Stimulated activated naive CD8-positive, alpha-beta T cell treated with anti-CD3 and anti-CD28 coated beads, Interleukin-15, amount 100 ng/mL, for 72 hours (primary cell): ENCODE data around the gene SPATS2L.

Experiments
- ATAC-seq: fragments of 150-1000 bp; cut with Tn5 transposase; 2 replicates; pipeline ENCODE4 v1.10.0; 2021; ENCODE audit warnings: mild to moderate bottlenecking, moderate library complexity
- DNase-seq, 2 donors: peaks; one replicate each; pipeline ENCODE4 v3.0.0; 2021 to 2022
- H3K27ac Mint-ChIP-seq, 2 donors: one replicate each; pipeline ENCODE4 v1.8.0; 2022; ENCODE audit warnings: mild to moderate bottlenecking in 2 of 2, mixed read lengths in 2 of 2, moderate library complexity in 2 of 2
- H3K27me3 Mint-ChIP-seq: one replicate; pipeline ENCODE4 v1.8.0; 2022; ENCODE audit warnings: mixed read lengths
- H3K4me1 Mint-ChIP-seq: one replicate; pipeline ENCODE4 v1.8.0; 2022; ENCODE audit warnings: mild to moderate bottlenecking, mixed read lengths
- H3K4me3 Mint-ChIP-seq, 2 donors: one replicate each; pipeline ENCODE4 v1.8.0; 2022; ENCODE audit warnings: mild to moderate bottlenecking in 2 of 2, mixed read lengths in 2 of 2, moderate library complexity in 1 of 2
- H3K9me3 Mint-ChIP-seq, 2 donors: one replicate each; pipeline ENCODE4 v1.8.0; 2022; ENCODE audit warnings: mixed read lengths in 2 of 2

Gene SPATS2L

DNA sequence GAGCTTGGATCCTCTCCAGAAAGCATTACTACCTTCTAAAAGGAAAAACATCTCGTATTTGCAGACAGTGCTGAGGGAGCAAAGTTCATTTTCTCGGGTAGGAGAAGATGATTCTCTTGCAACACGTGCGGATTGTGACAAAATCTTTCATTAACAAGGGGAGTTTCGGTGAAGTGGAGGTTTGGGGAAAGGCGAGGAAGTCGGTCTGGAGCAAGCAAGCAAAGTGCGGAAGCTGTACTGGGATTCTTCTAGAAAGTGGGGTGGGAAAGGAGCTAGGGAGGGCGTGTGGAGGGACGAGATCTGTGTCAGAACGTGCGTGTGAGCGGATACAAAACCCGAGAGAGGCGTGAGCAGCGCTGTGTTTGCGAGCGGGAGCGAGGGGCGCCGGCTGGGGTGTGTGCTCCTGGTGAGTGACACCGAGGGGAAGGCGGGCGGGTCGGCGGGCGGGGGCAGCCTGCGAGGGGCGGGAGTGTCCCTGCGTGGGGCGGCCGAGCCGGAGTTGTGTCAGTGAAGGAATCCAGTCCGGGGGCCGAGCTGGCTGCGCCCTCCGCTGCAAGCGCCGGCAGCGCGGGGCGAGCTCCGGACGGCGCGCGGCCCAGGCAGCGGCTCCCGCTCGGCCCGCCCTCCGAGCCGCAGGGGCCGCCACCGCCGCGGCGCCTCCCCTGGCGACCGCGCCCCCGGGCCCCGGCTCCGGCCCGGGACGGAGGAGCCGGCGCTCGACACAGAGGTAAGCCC lies at the start of gene SPATS2L:
Gene SPATS2L (plus strand): TSS at position 498 of the 735 bp plus-strand sequence. CDS start 82,552 bp downstream, outside the sequence.
- ATAC-seq = peak; percentile 79
- Mint-ChIP-seq H3K27me3 (peaks cover 71% of the 10 kb centered on the region), H3K4me1 (peaks cover 7% of the 10 kb centered on the region), H3K4me3 (peak within 1 kb of the TSS; percentile 80 to 92), H3K9me3 (no peaks in the 10 kb centered on the region), H3K27ac (peak within 1 kb of the TSS; percentile 60 to 73)
- peak; percentile 36 to 50 for DNase-seq

GRCh38 chr2:200257570-200257969 lies 48.9 kb upstream of the SPATS2L start:
- no peaks in the 10 kb centered on the region for H3K9me3 Mint-ChIP-seq
- ATAC-seq (no peak), DNase-seq (no peak)
- no peak overlapping the region for H3K4me3 Mint-ChIP-seq
- H3K27me3 Mint-ChIP-seq = peaks cover 19% of the 10 kb centered on the region
- H3K4me1 Mint-ChIP-seq = no peaks in the 10 kb centered on the region
- H3K27ac Mint-ChIP-seq = no peak overlapping the region

DNA sequence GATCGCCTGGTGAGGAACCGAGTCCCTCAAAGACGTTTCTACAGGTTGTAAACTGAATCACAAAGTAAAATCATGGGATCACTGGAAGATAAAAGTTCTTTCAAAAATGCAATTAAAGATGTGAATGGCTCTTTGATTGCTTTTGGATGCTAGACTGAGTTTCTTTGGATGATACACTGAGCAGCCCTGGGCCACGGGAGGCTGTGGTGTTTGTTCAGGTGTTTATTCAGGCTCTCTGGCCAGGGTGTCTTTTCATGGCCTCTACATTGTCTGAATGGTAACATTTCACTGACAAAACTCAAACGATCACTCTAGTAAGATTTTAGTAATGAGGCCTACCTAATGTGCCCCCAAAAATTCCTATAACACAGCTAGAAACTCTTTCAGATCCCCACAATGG lies 48.4 kb upstream of the SPATS2L start:
- Mint-ChIP-seq H3K4me3 (no peak overlapping the region), H3K27me3 (peaks cover 14% of the 10 kb centered on the region), H3K9me3 (no peaks in the 10 kb centered on the region), H3K27ac (no peak overlapping the region), H3K4me1 (no peaks in the 10 kb centered on the region)
- ATAC-seq = no peak
- DNase-seq = no peak

DNA sequence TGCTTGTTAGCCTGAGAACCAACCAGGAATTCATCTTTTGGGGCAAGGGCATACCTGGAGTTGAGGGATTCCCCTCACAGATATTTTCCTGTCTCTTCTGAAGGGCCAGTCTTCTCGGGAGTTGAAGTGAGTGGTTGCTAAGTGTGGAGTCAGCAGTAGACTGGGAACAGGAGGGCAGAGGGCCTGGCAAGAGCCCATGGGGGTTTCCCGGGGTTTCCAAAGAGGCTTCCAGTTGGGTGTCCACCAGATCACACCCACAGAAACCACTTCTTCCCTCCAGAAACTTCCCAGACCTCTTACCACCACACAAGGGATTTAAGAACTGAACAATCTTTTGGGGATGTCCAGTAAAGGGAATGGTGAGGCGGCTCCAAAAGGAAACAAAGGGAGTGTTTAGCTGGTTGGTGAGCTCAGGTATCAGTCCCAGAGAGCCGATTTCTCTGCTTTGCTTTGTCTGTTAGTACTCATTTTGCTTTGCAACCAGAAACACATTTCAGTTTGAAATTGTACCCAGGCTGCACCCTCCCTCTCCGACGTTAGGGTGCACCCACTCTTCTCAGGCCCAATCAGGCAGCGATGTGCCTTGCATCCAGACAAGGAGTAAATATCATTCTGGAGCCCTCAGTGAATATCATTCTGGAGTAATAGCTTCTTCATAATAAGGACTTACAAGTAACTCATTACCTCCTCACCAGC lies 47.5 kb upstream of the SPATS2L start:
- ATAC-seq = no peak
- DNase-seq = no peak
- H3K4me1 Mint-ChIP-seq = no peaks in the 10 kb centered on the region
- no peaks in the 10 kb centered on the region for H3K9me3 Mint-ChIP-seq
- H3K4me3 Mint-ChIP-seq = no peak overlapping the region
- no peak overlapping the region for H3K27ac Mint-ChIP-seq
- peaks cover 14% of the 10 kb centered on the region for H3K27me3 Mint-ChIP-seq

GRCh38 chr2:200259577-200259957 lies 46.9 kb upstream of the SPATS2L start:
- Mint-ChIP-seq H3K27ac (no peak overlapping the region), H3K4me1 (no peaks in the 10 kb centered on the region)
- DNase-seq = no peak

GRCh38 chr2:200262047-200262446 lies 44.4 kb upstream of the SPATS2L start:
- ATAC-seq = no peak
- Mint-ChIP-seq H3K27ac (no peak overlapping the region), H3K4me3 (no peak overlapping the region), H3K4me1 (no peaks in the 10 kb centered on the region), H3K9me3 (no peaks in the 10 kb centered on the region), H3K27me3 (no peaks in the 10 kb centered on the region)
- no peak for DNase-seq

More at GRCh38 chr2:200259577-200259957, 46.9 kb upstream of the SPATS2L start:
- no peak for ATAC-seq
- Mint-ChIP-seq H3K4me3 (no peak overlapping the region), H3K27me3 (peaks cover 12% of the 10 kb centered on the region), H3K9me3 (no peaks in the 10 kb centered on the region)

DNA sequence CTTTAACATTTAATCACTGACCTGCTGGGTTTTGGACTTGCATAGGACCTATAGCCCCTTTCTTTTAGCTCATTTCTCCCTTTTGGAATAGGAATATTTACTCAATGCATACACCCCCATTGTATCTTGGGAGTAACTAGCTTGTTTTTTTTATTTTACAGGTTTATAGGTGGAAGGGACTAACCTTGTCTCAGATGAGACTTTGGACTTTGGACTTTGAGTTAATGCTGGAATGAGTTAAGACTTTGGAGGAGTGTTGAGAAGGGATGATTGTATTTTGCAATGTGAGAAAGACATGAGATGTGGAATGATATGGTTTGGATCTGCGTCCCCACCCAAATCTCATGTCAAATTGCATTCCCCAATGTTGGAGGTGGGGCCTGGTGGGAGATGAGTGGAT lies 43.2 kb upstream of the SPATS2L start:
- DNase-seq = no peak
- no peaks in the 10 kb centered on the region for H3K4me1 Mint-ChIP-seq
- no peak for ATAC-seq
- no peak overlapping the region for H3K27ac Mint-ChIP-seq
- H3K9me3 Mint-ChIP-seq = no peaks in the 10 kb centered on the region
- H3K4me3 Mint-ChIP-seq = no peak overlapping the region
- peaks cover 4% of the 10 kb centered on the region for H3K27me3 Mint-ChIP-seq

DNA sequence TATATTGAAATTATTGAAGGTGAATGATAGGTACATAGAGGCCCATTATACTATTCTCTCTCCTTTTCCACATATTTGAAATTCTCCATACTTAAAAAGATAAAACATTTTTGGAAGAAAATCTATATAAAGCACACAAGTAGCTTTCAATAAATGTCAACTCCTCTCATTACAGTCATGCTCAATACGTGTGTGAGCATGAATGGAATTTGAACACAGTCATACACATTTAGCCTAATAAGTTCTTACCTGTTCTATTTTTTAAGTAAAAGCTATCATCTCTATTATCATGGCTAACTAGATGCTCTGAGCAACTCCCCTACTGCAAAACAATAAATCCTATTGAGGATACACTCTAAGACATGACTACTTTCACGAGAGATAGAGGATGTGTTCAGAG lies 41.9 kb upstream of the SPATS2L start:
- ATAC-seq (no peak), DNase-seq (no peak)
- H3K27ac Mint-ChIP-seq = no peak overlapping the region
- H3K9me3 Mint-ChIP-seq = no peaks in the 10 kb centered on the region
- no peaks in the 10 kb centered on the region for H3K4me1 Mint-ChIP-seq
- no peak overlapping the region for H3K4me3 Mint-ChIP-seq
- peaks cover 7% of the 10 kb centered on the region for H3K27me3 Mint-ChIP-seq

DNA sequence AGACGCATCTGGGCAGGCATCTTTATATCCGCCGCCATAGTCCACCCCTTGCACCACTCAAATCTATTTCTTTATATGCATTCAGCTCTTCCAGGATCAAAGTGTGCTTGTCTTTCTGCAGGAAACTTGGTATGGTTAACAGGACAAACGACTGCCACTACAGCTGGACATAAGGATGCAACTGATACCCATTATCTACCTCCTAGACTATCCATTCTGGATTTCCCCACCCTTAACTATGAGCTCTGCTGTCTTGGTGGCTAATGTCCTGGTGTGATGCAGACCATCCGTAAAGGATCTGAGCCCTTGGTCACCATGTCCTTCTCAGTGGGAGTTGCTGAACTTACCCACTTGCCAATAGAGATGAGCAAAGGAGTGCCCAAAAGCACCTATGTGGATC lies 40.1 kb upstream of the SPATS2L start:
- no peak for DNase-seq
- ATAC-seq = no peak
- Mint-ChIP-seq H3K9me3 (no peaks in the 10 kb centered on the region), H3K27ac (no peak overlapping the region), H3K27me3 (peaks cover 7% of the 10 kb centered on the region), H3K4me1 (no peaks in the 10 kb centered on the region), H3K4me3 (no peak overlapping the region)

DNA sequence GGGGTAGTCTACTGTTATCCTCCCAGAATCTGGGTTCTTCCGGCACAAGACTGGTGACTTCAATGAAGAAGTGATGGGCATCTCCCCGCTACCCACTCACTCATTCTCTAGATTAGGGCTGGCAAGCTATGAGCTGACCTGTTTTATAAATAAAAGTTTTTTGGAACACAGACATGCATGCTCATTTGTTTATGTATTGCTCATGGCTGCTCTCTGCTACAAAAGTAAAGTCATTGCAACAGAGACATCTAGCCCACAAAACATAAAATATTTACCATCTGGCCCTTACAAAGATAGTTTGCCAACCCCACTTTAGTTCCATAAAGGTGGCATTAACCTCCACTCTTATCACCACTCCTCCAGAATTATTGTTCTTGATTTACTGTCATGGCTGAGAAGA lies 39.1 kb upstream of the SPATS2L start:
- H3K27me3 Mint-ChIP-seq = peaks cover 7% of the 10 kb centered on the region
- no peak for ATAC-seq
- no peaks in the 10 kb centered on the region for H3K9me3 Mint-ChIP-seq

DNA sequence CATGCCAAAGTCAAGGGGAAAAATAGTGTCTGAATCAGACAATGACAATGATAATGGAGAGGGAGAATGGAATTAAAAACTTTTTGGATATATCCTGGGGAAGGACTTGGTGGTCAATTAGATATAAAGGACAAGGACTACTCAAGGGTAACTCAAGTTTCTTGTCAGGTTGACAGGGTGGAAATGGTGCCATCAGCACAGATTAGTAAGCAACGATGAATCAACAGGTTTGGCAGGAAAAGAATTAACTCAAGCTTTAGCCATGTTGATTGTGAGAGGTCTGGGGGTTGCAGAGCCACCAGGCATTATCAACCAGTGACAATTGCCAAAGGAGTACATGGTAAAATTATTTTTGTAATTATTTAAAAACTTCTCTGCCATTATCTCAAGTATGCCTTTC lies 35.8 kb upstream of the SPATS2L start:
- DNase-seq (no peak), ATAC-seq (no peak)
- peaks cover 7% of the 10 kb centered on the region for H3K27me3 Mint-ChIP-seq
- H3K4me3 Mint-ChIP-seq = no peak overlapping the region
- no peak overlapping the region for H3K27ac Mint-ChIP-seq
- no peaks in the 10 kb centered on the region for H3K4me1 Mint-ChIP-seq
- no peaks in the 10 kb centered on the region for H3K9me3 Mint-ChIP-seq

More for the DNA sequence above, 39.1 kb upstream of the SPATS2L start:
- DNase-seq = no peak
- no peaks in the 10 kb centered on the region for H3K4me1 Mint-ChIP-seq
- no peak overlapping the region for H3K27ac Mint-ChIP-seq
- H3K4me3 Mint-ChIP-seq = no peak overlapping the region

GRCh38 chr2:200272320-200272719 lies 34.2 kb upstream of the SPATS2L start:
- no peak overlapping the region for H3K27ac Mint-ChIP-seq
- DNase-seq (no peak), ATAC-seq (no peak)
- peaks cover 15% of the 10 kb centered on the region for H3K27me3 Mint-ChIP-seq
- no peak overlapping the region for H3K4me3 Mint-ChIP-seq
- H3K9me3 Mint-ChIP-seq = no peaks in the 10 kb centered on the region
- H3K4me1 Mint-ChIP-seq = no peaks in the 10 kb centered on the region

GRCh38 chr2:200274116-200275075 lies 32.1 kb upstream of the SPATS2L start:
- Mint-ChIP-seq H3K9me3 (no peaks in the 10 kb centered on the region), H3K27ac (no peak overlapping the region), H3K27me3 (peaks cover 19% of the 10 kb centered on the region), H3K4me1 (no peaks in the 10 kb centered on the region), H3K4me3 (no peak overlapping the region)
- ATAC-seq (no peak), DNase-seq (no peak)

- no peak for ATAC-seq
- H3K4me3 Mint-ChIP-seq = no peak overlapping the region
- no peaks in the 10 kb centered on the region for H3K9me3 Mint-ChIP-seq
- no peak overlapping the region for H3K27ac Mint-ChIP-seq
- H3K4me1 Mint-ChIP-seq = no peaks in the 10 kb centered on the region
- DNase-seq = no peak
- H3K27me3 Mint-ChIP-seq = peaks cover 19% of the 10 kb centered on the region
Observed at GRCh38 chr2:200275295-200276013, 31.0 kb upstream of the SPATS2L start.

GRCh38 chr2:200276472-200276871 lies 30.0 kb upstream of the SPATS2L start:
- DNase-seq (no peak), ATAC-seq (no peak)
- H3K27ac Mint-ChIP-seq = no peak overlapping the region
- no peak overlapping the region for H3K4me3 Mint-ChIP-seq
- H3K9me3 Mint-ChIP-seq = no peaks in the 10 kb centered on the region
- H3K4me1 Mint-ChIP-seq = no peaks in the 10 kb centered on the region
- H3K27me3 Mint-ChIP-seq = peaks cover 19% of the 10 kb centered on the region
